ENCODE results near the gene HPCAL1.

HPCAL1 gene

GRCh38 chr2:10396464-10396863, 93.8 kb downstream of the HPCAL1 start:
- no peak overlapping the region for H3K27ac ChIP-seq (ENCODE audit: low read depth, low read length)
- TF ChIP-seq CTCF (IDR thresholded peaks at IDR 0.05; ENCODE audit: insufficient read depth, low read length, poor library complexity, severe bottlenecking) (no peak), EZH2phosphoT487 (conservative IDR thresholded peaks at IDR 0.05; ENCODE audit: low read length) (no peak)
- H3K36me3 ChIP-seq (ENCODE audit: low read length) = no peaks in the 10 kb centered on the region
- H2AFZ ChIP-seq (ENCODE audit: low read depth, low read length, severe bottlenecking) = no peak overlapping the region
- H3K79me2 ChIP-seq (ENCODE audit: insufficient read depth, low read length) = no peaks in the 10 kb centered on the region
- H3K4me2 ChIP-seq (ENCODE audit: low read depth, low read length, poor library complexity, severe bottlenecking) = no peak overlapping the region
- H3K27me3 ChIP-seq (ENCODE audit: low read length) = no peaks in the 10 kb centered on the region
- no peak overlapping the region for H3K4me3 ChIP-seq (ENCODE audit: insufficient read depth, low read length, poor library complexity, severe bottlenecking)
- H3K9ac ChIP-seq (ENCODE audit: low read length) = no peak overlapping the region
- no peaks in the 10 kb centered on the region for H3F3A ChIP-seq (ENCODE audit: insufficient read depth)
- H3K9me3 ChIP-seq (ENCODE audit: insufficient read depth, low read length) = no peaks in the 10 kb centered on the region
- no peaks in the 10 kb centered on the region for H4K20me1 ChIP-seq (ENCODE audit: low read depth, low read length)
- H3K9me2 ChIP-seq (replicated peaks; ENCODE audit: insufficient read depth, low read length) = no peaks in the 10 kb centered on the region

DNA sequence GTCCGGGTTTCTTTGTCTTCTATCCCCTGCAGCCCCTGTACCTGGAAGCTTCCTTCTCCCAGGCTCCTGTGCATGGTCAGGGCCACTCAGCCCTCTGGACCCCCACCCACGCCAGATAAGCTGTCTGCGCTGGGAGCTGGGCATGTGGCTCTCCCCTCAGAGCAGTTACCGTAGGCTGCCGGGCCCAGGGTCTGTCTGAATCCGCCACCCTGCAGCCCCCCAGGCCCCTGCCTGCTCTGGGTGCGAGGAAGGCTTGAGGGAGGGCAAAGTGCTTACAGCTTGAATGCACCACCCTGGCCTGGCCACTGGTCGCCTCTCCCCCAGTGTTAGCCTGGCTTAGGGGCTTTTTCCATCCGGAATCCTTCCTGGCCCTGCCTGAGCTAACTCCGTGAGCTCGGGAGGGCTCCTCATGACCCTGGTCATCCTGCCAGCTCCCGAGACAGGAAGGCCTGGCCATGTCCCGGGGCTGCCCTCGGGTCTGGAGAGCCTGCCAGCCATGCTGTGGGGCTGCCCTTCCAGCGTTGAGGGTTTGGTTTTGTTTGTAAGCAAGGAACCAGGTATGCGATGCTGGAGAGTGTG, 94.7 kb downstream of the HPCAL1 start:
- H3K4me2 ChIP-seq (ENCODE audit: low read depth, low read length, poor library complexity, severe bottlenecking) = no peak overlapping the region

GRCh38 chr2:10397878-10398277, 95.2 kb downstream of the HPCAL1 start:
- TF ChIP-seq CTCF (IDR thresholded peaks at IDR 0.05; ENCODE audit: insufficient read depth, low read length, poor library complexity, severe bottlenecking) (no peak), EZH2phosphoT487 (conservative IDR thresholded peaks at IDR 0.05; ENCODE audit: low read length) (no peak)
- Histone ChIP-seq H3K9me3 (ENCODE audit: insufficient read depth, low read length) (no peaks in the 10 kb centered on the region), H2AFZ (ENCODE audit: low read depth, low read length, severe bottlenecking) (no peak overlapping the region), H4K20me1 (ENCODE audit: low read depth, low read length) (no peaks in the 10 kb centered on the region), H3K36me3 (ENCODE audit: low read length) (no peaks in the 10 kb centered on the region), H3K4me3 (ENCODE audit: insufficient read depth, low read length, poor library complexity, severe bottlenecking) (no peak overlapping the region), H3K79me2 (ENCODE audit: insufficient read depth, low read length) (no peaks in the 10 kb centered on the region), H3K4me2 (ENCODE audit: low read depth, low read length, poor library complexity, severe bottlenecking) (no peak overlapping the region), H3K9me2 (replicated peaks; ENCODE audit: insufficient read depth, low read length) (no peaks in the 10 kb centered on the region), H3F3A (ENCODE audit: insufficient read depth) (no peaks in the 10 kb centered on the region), H3K9ac (ENCODE audit: low read length) (no peak overlapping the region), H3K27me3 (ENCODE audit: low read length) (no peaks in the 10 kb centered on the region), H3K27ac (ENCODE audit: low read depth, low read length) (no peak overlapping the region)

More for the DNA sequence above, 94.7 kb downstream of the HPCAL1 start:
- no peak for TF ChIP-seq EZH2phosphoT487 (conservative IDR thresholded peaks at IDR 0.05; ENCODE audit: low read length)
- no peak for TF ChIP-seq CTCF (IDR thresholded peaks at IDR 0.05; ENCODE audit: insufficient read depth, low read length, poor library complexity, severe bottlenecking)
- Histone ChIP-seq H3K27ac (ENCODE audit: low read depth, low read length) (no peak overlapping the region), H3K36me3 (ENCODE audit: low read length) (no peaks in the 10 kb centered on the region), H3K79me2 (ENCODE audit: insufficient read depth, low read length) (no peaks in the 10 kb centered on the region), H4K20me1 (ENCODE audit: low read depth, low read length) (no peaks in the 10 kb centered on the region), H3F3A (ENCODE audit: insufficient read depth) (no peaks in the 10 kb centered on the region), H3K9ac (ENCODE audit: low read length) (no peak overlapping the region), H3K9me3 (ENCODE audit: insufficient read depth, low read length) (no peaks in the 10 kb centered on the region), H3K4me3 (ENCODE audit: insufficient read depth, low read length, poor library complexity, severe bottlenecking) (no peak overlapping the region), H3K9me2 (replicated peaks; ENCODE audit: insufficient read depth, low read length) (no peaks in the 10 kb centered on the region), H2AFZ (ENCODE audit: low read depth, low read length, severe bottlenecking) (no peak overlapping the region), H3K27me3 (ENCODE audit: low read length) (no peaks in the 10 kb centered on the region)

Measured in SU-DHL-6 (cell line).